ENCODE results near the gene TTLL7.
A peak's percentile ranks its signal among the peaks of the same experiment; 100 is the strongest.

GRCh38 chr1:83931658-83932253 lies 67.2 kb downstream of the TTLL7 start:
- TF ChIP-seq CTCF (IDR thresholded peaks at IDR 0.05) (peak; percentile 86), EZH2 (IDR thresholded peaks at IDR 0.05) (no peak), EZH2phosphoT487 (IDR thresholded peaks at IDR 0.05) (no peak)
